Stimulated activated CD4-positive, alpha-beta T cell treated with anti-CD3 and anti-CD28 coated beads, Interleukin-15, amount 100 ng/mL, for 1 hour (primary cell): ENCODE results near the gene GDF7.

Experiments
- DNase-seq, 2 donors: peaks; one replicate each; pipeline ENCODE4 v3.0.0-alpha.2; 2020; ENCODE audit warnings: low read depth in 1 of 2, low spot score in 1 of 2

GDF7 gene

DNA sequence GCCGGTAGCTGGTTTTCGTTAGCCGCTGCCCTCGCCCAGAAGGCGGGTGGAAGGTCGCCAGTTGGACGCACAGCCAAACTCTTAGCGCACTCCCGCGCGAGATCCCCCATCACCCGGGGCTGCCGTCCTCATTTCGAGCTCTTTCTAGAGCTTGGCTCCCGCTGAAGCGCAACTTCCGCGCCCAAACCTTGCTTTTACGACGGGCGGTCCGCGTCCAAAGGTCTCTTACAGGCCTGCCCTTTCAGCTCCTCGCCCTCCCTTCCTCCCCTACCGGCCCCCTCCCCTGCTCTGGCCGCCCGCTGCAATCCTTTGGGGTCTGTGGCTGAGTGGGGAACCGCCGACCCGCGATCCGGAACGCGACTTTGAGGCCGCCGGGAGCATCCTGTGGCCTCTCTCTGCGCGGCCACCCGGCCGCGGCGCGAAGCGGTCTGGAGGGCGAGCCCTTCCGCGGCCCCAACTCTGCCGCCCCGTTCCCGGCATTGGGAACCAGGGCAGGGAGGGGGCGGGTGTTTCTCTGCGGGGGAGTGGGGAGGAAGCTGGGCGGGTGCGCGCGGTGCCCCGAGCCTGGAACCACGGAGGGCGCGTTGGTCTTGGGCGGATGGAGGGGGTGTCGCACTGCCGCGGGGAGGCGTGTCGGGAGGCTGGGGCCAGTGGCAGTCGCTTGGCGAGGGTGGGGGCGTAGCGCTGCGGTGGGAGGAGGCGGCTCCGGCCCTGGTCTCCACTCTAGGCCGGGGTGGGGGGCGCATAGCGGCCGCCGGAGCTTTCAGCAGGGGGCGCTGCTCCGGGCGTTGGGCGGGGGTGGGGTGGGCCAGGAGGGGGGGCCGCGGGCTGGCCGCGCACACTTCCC is at the start of gene GDF7:
TSS of gene GDF7 (plus strand) at position 841 of the 847 bp plus-strand sequence. CDS start 96 bp downstream, outside the sequence.
- no peak for DNase-seq

GRCh38 chr2:20617892-20618467 is 49.0 kb upstream of the GDF7 start:
- DNase-seq: no peak

DNA sequence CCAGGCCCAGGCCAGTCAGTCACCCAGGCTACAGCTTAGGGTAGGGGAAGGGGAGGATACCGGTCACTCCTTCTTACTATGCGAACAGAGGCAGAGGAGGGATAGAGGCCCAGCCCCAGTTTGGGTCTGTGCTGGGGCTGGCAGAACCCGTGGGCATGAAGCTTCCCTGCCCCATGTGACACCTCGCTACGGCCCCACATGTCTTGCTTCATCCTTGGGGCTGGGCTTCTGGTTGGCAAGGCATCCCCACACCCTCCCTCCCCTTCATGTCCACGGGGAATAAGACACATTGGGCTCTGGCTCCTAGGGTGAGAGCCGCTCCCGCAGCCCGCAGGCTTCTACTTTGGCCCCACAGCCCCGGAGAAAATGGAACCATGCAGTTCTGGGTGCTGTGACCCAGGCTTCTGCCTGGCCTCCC is 48.5 kb upstream of the GDF7 start:
- no peak for DNase-seq

- no peak for DNase-seq
These were observed 47.9 kb upstream of the GDF7 start for GRCh38 chr2:20618886-20619521.

DNA sequence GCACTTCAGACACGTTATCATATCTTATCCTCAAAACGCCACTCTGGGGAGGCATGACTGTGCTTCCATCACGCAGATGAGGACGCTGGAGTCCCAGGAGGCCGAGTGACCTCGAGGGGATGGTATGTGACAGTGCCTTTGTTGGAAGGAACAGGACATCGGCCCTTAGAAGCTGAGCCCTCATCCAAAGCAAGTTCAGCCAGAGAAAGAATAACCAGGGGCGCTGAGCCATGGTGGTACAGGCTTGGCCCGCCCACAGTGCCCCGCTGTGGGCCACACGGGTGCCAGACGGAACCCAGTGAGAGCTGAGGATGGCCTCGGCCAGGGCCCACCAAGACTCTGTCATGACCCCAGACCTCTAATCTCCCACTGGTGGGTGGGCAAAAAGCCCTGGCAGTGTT is 47.3 kb upstream of the GDF7 start:
- DNase-seq: no peak

GRCh38 chr2:20620271-20620681 is 46.7 kb upstream of the GDF7 start:
- no peak for DNase-seq

GRCh38 chr2:20620696-20621365 is 46.1 kb upstream of the GDF7 start:
- no peak for DNase-seq

DNA sequence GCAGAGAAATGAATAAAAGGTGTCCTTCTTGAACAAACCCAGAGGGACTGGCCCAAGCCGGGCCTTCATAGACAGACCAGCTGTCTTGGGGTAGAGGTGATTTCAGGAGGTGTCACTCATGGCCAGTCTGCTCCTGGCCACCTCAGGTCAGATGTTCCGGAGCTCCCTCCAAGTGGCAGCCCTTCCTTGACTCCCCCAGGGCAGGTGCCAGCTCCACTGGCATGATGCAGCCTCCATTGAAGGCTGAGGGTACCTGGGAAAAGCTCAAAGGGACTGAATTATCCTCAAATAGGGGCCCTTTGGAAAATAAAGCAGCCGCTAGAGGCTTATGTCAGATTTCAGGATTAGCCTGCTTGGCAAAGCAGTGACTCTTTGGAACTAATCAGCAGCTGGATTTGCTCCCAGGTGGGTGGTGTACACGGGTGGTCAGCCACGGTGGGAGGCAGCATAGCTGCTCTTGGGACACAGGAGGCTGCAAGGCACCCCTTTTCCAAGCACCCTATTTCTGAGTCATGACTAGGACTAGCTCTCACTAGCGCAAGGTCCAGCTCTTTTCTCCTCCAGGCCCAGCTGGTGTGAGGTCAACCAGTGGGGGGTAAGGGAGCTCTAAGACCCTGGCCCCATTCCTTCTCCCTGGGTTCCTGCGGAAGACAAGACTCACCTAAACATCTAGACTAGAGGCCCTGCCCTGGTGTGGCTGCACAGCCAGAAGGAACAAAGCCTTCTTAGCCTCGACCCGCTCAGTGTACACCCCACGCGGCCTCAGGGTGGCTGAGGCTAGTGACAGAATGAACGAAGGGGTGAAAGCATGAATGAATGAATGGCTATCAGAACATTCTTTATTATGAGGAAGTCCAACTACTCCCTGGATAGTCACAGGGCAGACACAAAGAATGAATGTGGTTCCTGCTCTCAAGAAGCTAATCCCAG is 45.3 kb upstream of the GDF7 start:
- no peak for DNase-seq

GRCh38 chr2:20622296-20622686 is 44.7 kb upstream of the GDF7 start:
- DNase-seq: no peak

GRCh38 chr2:20622731-20623130 is 44.2 kb upstream of the GDF7 start:
- no peak for DNase-seq

- no peak for DNase-seq
These were observed 43.7 kb upstream of the GDF7 start for GRCh38 chr2:20623241-20623640.

DNA sequence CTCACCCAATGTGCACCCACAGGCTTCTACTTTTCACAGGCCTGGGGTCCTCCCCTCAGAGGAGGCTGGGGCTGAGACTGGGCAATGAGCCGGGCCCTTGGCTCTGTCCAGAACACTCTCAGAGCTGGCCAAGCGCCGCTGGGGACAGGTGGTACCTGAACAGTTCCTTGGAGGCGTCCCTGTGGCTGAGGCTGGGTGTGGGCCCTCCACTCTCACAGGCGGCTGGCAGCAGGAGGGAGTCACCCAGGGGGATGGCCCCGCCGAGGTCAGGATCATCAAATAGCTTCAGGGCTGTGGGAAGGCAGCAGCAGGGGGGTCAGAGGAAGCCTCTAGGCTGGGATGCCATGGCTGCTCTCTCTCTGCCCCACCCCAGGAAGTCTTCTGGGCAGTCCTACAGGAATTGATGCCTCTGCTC is 43.2 kb upstream of the GDF7 start:
- DNase-seq: no peak

- DNase-seq: no peak
These were observed 42.6 kb upstream of the GDF7 start for GRCh38 chr2:20624156-20624883.

DNA sequence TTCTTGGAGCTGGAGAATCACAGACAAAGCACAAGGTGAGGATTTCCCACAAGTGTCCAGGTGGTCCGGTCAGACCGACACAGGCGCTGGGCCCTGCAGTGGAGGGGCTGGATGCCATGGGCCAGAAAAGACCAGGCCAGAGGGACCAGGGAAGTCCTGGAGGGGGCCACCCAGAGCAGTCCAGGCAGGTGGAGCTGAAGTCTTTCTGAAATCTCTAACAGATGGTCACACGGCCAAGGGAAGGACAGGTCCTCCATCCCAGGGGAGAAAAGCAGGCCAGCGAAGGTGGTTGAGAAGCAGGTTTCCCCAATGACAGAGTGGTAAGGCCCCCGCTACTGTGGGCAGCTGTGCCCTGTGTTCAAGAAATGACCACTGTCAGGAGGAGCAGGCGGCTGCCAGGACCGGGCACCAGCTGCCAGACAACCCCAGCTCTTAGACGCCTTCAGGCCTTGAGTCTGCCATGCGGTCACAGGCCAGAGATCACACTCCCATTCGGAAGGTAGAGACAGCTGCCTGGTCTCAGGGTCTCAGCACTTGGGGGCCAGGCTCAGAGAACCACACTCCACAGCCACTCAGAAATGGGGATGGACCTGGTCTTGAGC is 42.0 kb upstream of the GDF7 start:
- DNase-seq: no peak

- DNase-seq: no peak
These were observed 41.2 kb upstream of the GDF7 start for GRCh38 chr2:20625491-20626391.

DNA sequence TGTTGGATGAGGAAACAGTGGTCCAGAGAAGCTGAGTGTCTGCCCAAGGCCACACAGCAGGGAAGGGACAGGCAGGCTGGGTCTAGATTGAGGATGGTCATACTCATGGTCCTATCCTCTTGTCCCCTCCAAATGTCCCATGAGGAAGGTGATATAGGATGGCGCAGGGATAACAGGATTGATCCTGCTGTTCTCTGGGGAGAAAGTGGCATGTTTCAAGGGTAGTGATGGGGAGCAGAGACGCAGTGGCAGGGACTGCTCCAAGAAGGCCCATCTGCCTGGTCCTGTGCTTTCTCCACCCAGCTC is 40.6 kb upstream of the GDF7 start:
- DNase-seq: no peak

DNA sequence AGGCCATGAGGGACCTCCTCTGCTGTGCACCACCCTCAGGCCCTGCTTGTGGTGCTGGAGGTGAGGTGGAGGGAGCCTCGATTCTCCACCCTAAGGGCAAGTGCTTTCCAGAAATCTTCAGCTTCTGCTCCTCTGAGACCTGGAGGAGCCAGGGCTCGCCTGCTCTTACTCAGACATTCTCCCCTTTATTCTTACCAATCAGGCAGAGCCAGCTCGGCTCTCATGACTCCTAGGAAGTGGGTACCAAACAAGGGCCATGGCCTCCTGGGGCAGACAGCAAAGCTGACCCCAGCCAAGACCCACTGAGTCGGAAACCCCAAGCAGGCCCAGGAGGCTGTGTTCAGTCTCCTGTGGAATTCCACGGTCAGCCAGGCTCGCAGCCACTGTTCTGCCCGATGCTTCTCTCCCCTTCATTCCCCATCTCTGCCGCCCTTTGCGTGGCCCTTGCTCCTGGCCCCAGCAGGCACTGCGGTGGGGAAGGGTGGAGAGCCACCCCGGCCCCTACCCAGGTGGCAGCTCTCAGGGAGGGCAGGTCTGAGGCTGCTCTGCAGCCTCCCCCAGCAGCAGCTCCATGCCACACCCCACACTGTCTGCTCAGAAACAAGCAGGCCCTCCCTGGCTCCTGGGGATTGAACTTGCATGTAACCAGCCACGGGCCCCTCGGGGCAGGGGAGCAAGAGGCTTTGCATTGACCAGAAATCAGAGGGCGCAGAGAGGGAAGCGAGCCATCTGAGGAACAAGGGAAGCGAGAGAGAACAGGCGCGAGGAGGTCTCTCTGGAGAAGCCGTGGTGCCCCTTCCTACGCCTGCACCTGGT is 40.0 kb upstream of the GDF7 start:
- no peak for DNase-seq
